K562 (cell line): ENCODE measurements around the gene LATS1. TPM values are rescaled to one million over a fixed set of nuclear protein-coding genes. Genes with fewer than 3 reads are reported as not detected.

Experiments
- ADNP ChIP-seq: fragments of 200-800 bp; sonication (Bioruptor generic); IDR thresholded peaks from 2 replicates; pipeline ENCODE4 v1.6.1; 2016; ENCODE audit warnings: missing genetic modification characterization, missing compliant biosample characterization
- C11orf30 ChIP-seq: fragments of 450-650 bp; IDR thresholded peaks from 2 replicates; pipeline ENCODE4 v1.6.1; 2016; ENCODE audit warnings: low read depth, mild to moderate bottlenecking
- ETV1 ChIP-seq: fragments of 450-650 bp; conservative IDR thresholded peaks from 2 replicates; pipeline ENCODE4 v1.6.1; 2016; ENCODE audit warnings: missing genetic modification characterization, control low read depth, low read depth, missing compliant biosample characterization
- GTF2E2 ChIP-seq: fragments of 200-800 bp; sonication (Bioruptor generic); IDR thresholded peaks from 2 replicates; pipeline ENCODE4 v1.6.1; 2016; ENCODE audit warnings: missing genetic modification characterization, missing compliant biosample characterization
- HEY1 ChIP-seq: fragments of 250-450 bp; sonication (Bioruptor Pico); IDR thresholded peaks from 2 replicates; pipeline ENCODE4 v1.5.0; 2020; ENCODE audit warnings: mild to moderate bottlenecking, moderate library complexity, borderline replicate concordance
- NFXL1 ChIP-seq: fragments of 450-650 bp; formaldehyde crosslinking; IDR thresholded peaks from 2 replicates; pipeline ENCODE4 v1.4.0; 2021; ENCODE audit warnings: mild to moderate bottlenecking
- SMARCA5 ChIP-seq: fragments of 450-650 bp; IDR thresholded peaks from 2 replicates; pipeline ENCODE4 v1.6.1; 2016
- STAT6 ChIP-seq: sonication (generic); formaldehyde crosslinking; IDR thresholded peaks from 2 replicates; pipeline ENCODE4 v1.8.1; 2023; ENCODE audit warnings: mild to moderate bottlenecking, missing genetic modification reagents
- ZBTB2 ChIP-seq: fragments of 450-650 bp; IDR thresholded peaks from 2 replicates; pipeline ENCODE4 v1.6.1; 2016; ENCODE audit warnings: antibody characterized with exemption
- ZNF3 ChIP-seq: fragments of 250-450 bp; sonication (Bioruptor Pico); IDR thresholded peaks from 2 replicates; pipeline ENCODE4 v1.5.0; 2021; ENCODE audit warnings: mild to moderate bottlenecking, moderate library complexity
- ZNF316 ChIP-seq: fragments of 450-650 bp; IDR thresholded peaks from 2 replicates; pipeline ENCODE4 v1.6.1; 2016
- ZNF655 ChIP-seq: fragments of 250-450 bp; sonication (Bioruptor Pico); IDR thresholded peaks from 2 replicates; pipeline ENCODE4 v1.5.0; 2021
- polyA plus RNA-seq, 8 experiments: library from polyadenylated mRNA; depleted of rRNA in 4 of 8; stranded (reverse) in 5 of 8; unstranded in 3 of 8; fragments of >200 nt; fragmentation: Nextera tagmentation in 2 of 8; fragmentation: Illumina TruSeq in 1 of 8; extraction: Ambion mirVana in 2 of 8; extraction: Trizol in 1 of 8; gene quantifications; 2 replicates each; pipeline versions ENCODE4 v1.2.1 to v1.2.3, GENCODE V29; 2011 to 2014; ENCODE audit warnings: inconsistent platforms in 1 of 8, missing spikeins in 1 of 8
- total RNA-seq, 7 experiments: library from RNA; depleted of rRNA in 6 of 7; stranded (reverse); fragments of >200 nt in 6 of 7; fragmentation: Illumina TruSeq in 2 of 7; extraction: Trizol in 2 of 7; gene quantifications; 2 replicates each; pipeline versions ENCODE4 v1.2.1 to v1.2.3, GENCODE V29; 2011 to 2021; ENCODE audit warnings: low replicate concordance in 1 of 7
- TF ChIP-seq, protein P1 (sequence below): sonication (generic); IDR thresholded peaks from 2 replicates; pipeline ENCODE4 v1.6.1; 2016

LATS1 gene
- total and polyA plus RNA-seq, 9 of the 15 experiments (the other 6 are each of a cell fraction or from before 2014, with no cell fraction given), result 5.0 to 36.3 (median 18.4) TPM

DNA sequence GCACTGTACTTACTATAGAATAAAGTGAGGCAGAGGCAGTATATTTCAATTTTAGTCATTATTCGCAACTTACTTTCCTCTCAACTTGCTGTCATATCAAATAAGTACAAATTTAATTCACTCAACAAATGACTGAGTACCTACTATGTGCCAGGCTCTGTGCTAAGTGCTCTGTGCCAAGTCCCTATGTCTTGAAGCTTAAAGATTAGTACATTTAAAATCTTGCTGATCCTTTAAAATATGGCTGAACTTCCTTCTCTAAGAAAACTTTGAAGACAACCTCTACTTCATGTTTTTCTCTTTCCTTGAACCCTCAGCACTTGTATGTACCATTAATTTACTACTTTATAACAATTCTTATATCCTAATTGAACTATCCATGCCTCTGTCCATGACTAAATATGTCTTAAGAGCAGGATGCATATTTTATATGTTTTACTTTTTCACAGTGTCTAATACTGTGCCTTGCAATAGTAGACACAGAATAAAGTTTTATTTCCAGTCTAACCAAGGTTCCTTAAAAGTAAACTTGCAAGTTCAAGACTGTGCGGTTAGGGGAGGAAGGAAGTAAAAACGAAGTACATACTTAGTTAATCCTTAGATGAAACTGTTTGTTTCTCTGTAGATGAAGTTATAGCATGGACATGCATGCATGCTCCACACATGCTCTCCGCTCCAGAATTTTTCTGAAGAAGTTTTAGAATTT is 10.0 kb upstream of the LATS1 start (continued):
- TF ChIP-seq GTF2E2 (0 out of 2 replicates have a peak, but pooled peaks have one; percentile 7), HEY1 (CRISPR knock-in tag) (peak; percentile 63; the same call in 1 of the 2 replicates), ZNF316 (peak; percentile 64), ZNF655 (CRISPR knock-in tag) (peak; percentile 7; the same call in 1 of the 2 replicates), ETV1 (tag) (peak; percentile 68; the same call in 1 of the 2 replicates), ZBTB2 (no peak), NFXL1 (CRISPR knock-in tag) (0 out of 2 replicates have a peak, but pooled peaks have one; percentile 52), ADNP (0 out of 2 replicates have a peak, but pooled peaks have one; percentile 4), C11orf30 (peak; percentile 54; the same call in 1 of the 2 replicates), ZNF3 (CRISPR knock-in tag) (0 out of 2 replicates have a peak, but pooled peaks have one; percentile 36), STAT6 (no peak), SMARCA5 (0 out of 2 replicates have a peak, but pooled peaks have one; percentile 26)
- TF ChIP-seq, protein P1, sequence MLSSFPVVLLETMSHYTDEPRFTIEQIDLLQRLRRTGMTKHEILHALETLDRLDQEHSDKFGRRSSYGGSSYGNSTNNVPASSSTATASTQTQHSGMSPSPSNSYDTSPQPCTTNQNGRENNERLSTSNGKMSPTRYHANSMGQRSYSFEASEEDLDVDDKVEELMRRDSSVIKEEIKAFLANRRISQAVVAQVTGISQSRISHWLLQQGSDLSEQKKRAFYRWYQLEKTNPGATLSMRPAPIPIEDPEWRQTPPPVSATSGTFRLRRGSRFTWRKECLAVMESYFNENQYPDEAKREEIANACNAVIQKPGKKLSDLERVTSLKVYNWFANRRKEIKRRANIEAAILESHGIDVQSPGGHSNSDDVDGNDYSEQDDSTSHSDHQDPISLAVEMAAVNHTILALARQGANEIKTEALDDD, result peak; percentile 64; the same call in 1 of the 2 replicates
